Thyroid gland (tissue), 4 donors: Measurements from ENCODE around the gene MED14. TPM values are rescaled to one million over a fixed set of nuclear protein-coding genes. Genes with fewer than 3 reads are reported as not detected.

ENCODE experiments used
- DNase-seq, 2 donors: peaks; one replicate each; pipeline ENCODE4 v3.0.0-alpha.2; 2019
- H3K27ac ChIP-seq, 3 donors: fragments of 200-600 bp; sonication (generic); 1 replicate in 2 of 3; 2 replicates in 1 of 3; pipeline ENCODE4 v1.5.1; 2016 to 2019; ENCODE audit warnings: mild to moderate bottlenecking in 1 of 3, moderate library complexity in 1 of 3
- H3K27me3 ChIP-seq: fragments of 200-600 bp; sonication (generic); one replicate; pipeline ENCODE4 v1.5.1; 2019
- H3K36me3 ChIP-seq, 2 donors: fragments of 200-600 bp; sonication (generic); one replicate each; pipeline ENCODE4 v1.5.1; 2016 to 2019
- H3K4me1 ChIP-seq, 2 donors: fragments of 200-600 bp; sonication (generic); one replicate each; pipeline ENCODE4 v1.5.1; 2017 to 2019
- H3K4me3 ChIP-seq, 3 donors: fragments of 200-600 bp; sonication (generic); replicated peaks in 1 of 3; 1 replicate in 2 of 3; 2 replicates in 1 of 3; pipeline ENCODE4 v1.5.1; 2016; ENCODE audit warnings: mild to moderate bottlenecking in 1 of 3
- H3K9me3 ChIP-seq: fragments of 200-600 bp; sonication (generic); one replicate; pipeline ENCODE4 v1.5.1; 2017
- CTCF ChIP-seq, 6 experiments: fragments of 200-600 bp in 3 of 6; fragments of 450-650 bp in 3 of 6; sonication (generic) in 3 of 6; IDR thresholded peaks; one replicate each; pipeline ENCODE4 v1.5.1; 2016 to 2019; ENCODE audit warnings: antibody characterized with exemption in 6 of 6, mild to moderate bottlenecking in 2 of 6, inconsistent platforms in 1 of 6, moderate library complexity in 1 of 6
- POLR2A ChIP-seq, 2 donors: fragments of 450-650 bp; IDR thresholded peaks; one replicate each; pipeline ENCODE4 v1.6.1; 2017; ENCODE audit warnings: antibody characterized with exemption in 2 of 2, mild to moderate bottlenecking in 2 of 2, moderate library complexity in 1 of 2
- WGBS, 2 donors: methylation state at CpG; one replicate each; pipeline ENCODE4 v1.1.5; 2017; 5-methylcytosine and 5-hydroxymethylcytosine counted together
- intact Hi-C: fragments of 100-400 bp; cut with DNase I; formaldehyde crosslinking; loops from one replicate; pipeline ENCODE4 v1.15.1; 2023
- total RNA-seq, 4 donors: library from RNA; depleted of rRNA; stranded (reverse); fragments of >200 nt; gene quantifications; one replicate each; pipeline ENCODE4 v1.2.3, GENCODE V29; 2016

MED14 gene
- total RNA-seq, 4 donors from 2014 or later, result 49.6 to 114 (median 78.3) TPM

- H3K27me3 ChIP-seq, result no peaks in the 10 kb centered on the region
- WGBS, 2 donors, result 96 to 98% methylated on average over 3 to 5 of the region's 5 CpGs
- intact Hi-C loops, result no loop called here
- H3K27ac ChIP-seq, result no peak overlapping the region
- no peak for TF ChIP-seq CTCF (IDR thresholded peaks at IDR 0.05)
- no peak for TF ChIP-seq POLR2A (IDR thresholded peaks at IDR 0.05)
- no peak for DNase-seq
- no peaks in the 10 kb centered on the region for H3K9me3 ChIP-seq
- peaks cover 9 to 30% of the 10 kb centered on the region in 2 donors for H3K36me3 ChIP-seq
- no peak overlapping the region for H3K4me3 ChIP-seq
- H3K4me1 ChIP-seq, result no peaks in the 10 kb centered on the region
Observed at GRCh38 chrX:40628506-40628905, 106.8 kb downstream of the MED14 start.

GRCh38 chrX:40625294-40625693, 110.0 kb downstream of the MED14 start:
- H3K27me3 ChIP-seq, result no peaks in the 10 kb centered on the region
- no peak for DNase-seq
- TF ChIP-seq CTCF (IDR thresholded peaks at IDR 0.05), result no peak
- no peak for TF ChIP-seq POLR2A (IDR thresholded peaks at IDR 0.05)
- H3K36me3 ChIP-seq, result peaks cover 0 to 22% of the 10 kb centered on the region in 2 donors
- WGBS, 2 donors, result 83 to 90% methylated on average over 3 to 4 of the region's 4 CpGs
- no peaks in the 10 kb centered on the region for H3K9me3 ChIP-seq
- H3K4me3 ChIP-seq, result no peak overlapping the region
- no peaks in the 10 kb centered on the region for H3K4me1 ChIP-seq
- intact Hi-C loops, result no loop called here
- no peak overlapping the region for H3K27ac ChIP-seq

- no peaks in the 10 kb centered on the region for H3K27me3 ChIP-seq
- H3K4me1 ChIP-seq, result no peaks in the 10 kb centered on the region
- no peak for DNase-seq
- H3K9me3 ChIP-seq, result no peaks in the 10 kb centered on the region
- intact Hi-C loops, result no loop called here
- WGBS, 2 donors, result 80 to 96% methylated on average over 15 to 17 of the region's 32 CpGs
- no peak overlapping the region for H3K4me3 ChIP-seq
- TF ChIP-seq POLR2A (IDR thresholded peaks at IDR 0.05) (no peak), CTCF (IDR thresholded peaks at IDR 0.05) (no peak)
- H3K27ac ChIP-seq, result no peak overlapping the region
- peaks cover 0 to 8% of the 10 kb centered on the region in 2 donors for H3K36me3 ChIP-seq
Observed at GRCh38 chrX:40623665-40624064, 111.7 kb downstream of the MED14 start.

GRCh38 chrX:40623139-40623536, 112.2 kb downstream of the MED14 start, which contains the start of gene MPC1L:
Gene MPC1L (plus strand): TSS chrX:40623428. CDS start chrX:40623566, 138 bp downstream.
- peaks cover 0 to 4% of the 10 kb centered on the region in 2 donors for H3K36me3 ChIP-seq
- no peak within 1 kb of the TSS for H3K27ac ChIP-seq
- no peaks in the 10 kb centered on the region for H3K4me1 ChIP-seq
- WGBS, 2 donors, result 88 to 97% methylated on average over 16 to 37 of the region's 38 CpGs
- DNase-seq, result no peak
- no peaks in the 10 kb centered on the region for H3K27me3 ChIP-seq
- no peak within 1 kb of the TSS for H3K4me3 ChIP-seq
- intact Hi-C loops, result no loop called here
- TF ChIP-seq POLR2A (IDR thresholded peaks at IDR 0.05) (no peak), CTCF (IDR thresholded peaks at IDR 0.05) (no peak)
- no peaks in the 10 kb centered on the region for H3K9me3 ChIP-seq

GRCh38 chrX:40622479-40623138, 112.7 kb downstream of the MED14 start:
- no peaks in the 10 kb centered on the region for H3K9me3 ChIP-seq
- intact Hi-C loops, result no loop called here
- WGBS, 2 donors, result 63 to 67% methylated on average over 2 to 8 of the region's 18 CpGs
- H3K36me3 ChIP-seq, result peaks cover 0 to 3% of the 10 kb centered on the region in 2 donors
- no peak for TF ChIP-seq CTCF (IDR thresholded peaks at IDR 0.05)
- no peak for TF ChIP-seq POLR2A (IDR thresholded peaks at IDR 0.05)
- H3K4me1 ChIP-seq, result no peaks in the 10 kb centered on the region
- no peak overlapping the region for H3K4me3 ChIP-seq
- no peaks in the 10 kb centered on the region for H3K27me3 ChIP-seq
- H3K27ac ChIP-seq, result no peak overlapping the region
- DNase-seq, result no peak
